Measurements from ENCODE around the gene SVOP.

Gene SVOP

GRCh38 chr12:108973629-108974152, 47.2 kb downstream of the SVOP start:
- no peak for DNase-seq

- DNase-seq = no peak
Measured at GRCh38 chr12:108972358-108972757, 48.5 kb downstream of the SVOP start.

- no peak for DNase-seq
Measured at GRCh38 chr12:108969622-108970021, 51.2 kb downstream of the SVOP start.

- peak; percentile 7 for DNase-seq
Measured at GRCh38 chr12:108967869-108968540, 52.9 kb downstream of the SVOP start.

- no peak for DNase-seq
Measured at GRCh38 chr12:108966378-108967151, 54.3 kb downstream of the SVOP start.

- no peak for DNase-seq
Measured at GRCh38 chr12:108965886-108966285, 55.0 kb downstream of the SVOP start.

- no peak for DNase-seq
Measured at GRCh38 chr12:108964371-108965352, 56.2 kb downstream of the SVOP start.

GRCh38 chr12:108962256-108962655, 58.6 kb downstream of the SVOP start:
- DNase-seq = no peak

- no peak for DNase-seq
Measured at GRCh38 chr12:108959748-108960655, 60.9 kb downstream of the SVOP start.

GRCh38 chr12:108955225-108955835, 65.5 kb downstream of the SVOP start:
- DNase-seq = peak; percentile 46

- DNase-seq = peak; percentile 60
Measured at GRCh38 chr12:108950991-108951739, 69.7 kb downstream of the SVOP start.

GRCh38 chr12:108949976-108950375, 70.9 kb downstream of the SVOP start:
- no peak for DNase-seq

- DNase-seq = no peak
Measured at GRCh38 chr12:108948367-108948766, 72.5 kb downstream of the SVOP start.

- DNase-seq = no peak
Measured at GRCh38 chr12:108947097-108947496, 73.8 kb downstream of the SVOP start.

GRCh38 chr12:108940138-108940537, 80.7 kb downstream of the SVOP start:
- no peak for DNase-seq

GRCh38 chr12:108939594-108939993, 81.3 kb downstream of the SVOP start:
- no peak for DNase-seq

GRCh38 chr12:108938247-108938924, 82.5 kb downstream of the SVOP start:
- no peak for DNase-seq

GRCh38 chr12:108935159-108935763, 85.6 kb downstream of the SVOP start:
- DNase-seq = no peak

GRCh38 chr12:108933949-108934348, 86.9 kb downstream of the SVOP start:
- no peak for DNase-seq

GRCh38 chr12:108930756-108931155, 90.1 kb downstream of the SVOP start:
- no peak for DNase-seq
